HEK293T (cell line): ENCODE measurements around the gene RPE65.

Source experiments
- ARNT ChIP-seq: fragments of 450-650 bp; IDR thresholded peaks from 2 replicates; pipeline ENCODE4 v1.6.1; 2017; ENCODE audit warnings: mild to moderate bottlenecking
- BHLHE40 ChIP-seq: fragments of 450-650 bp; IDR thresholded peaks from 2 replicates; pipeline ENCODE4 v1.6.1; 2016; ENCODE audit warnings: mild to moderate bottlenecking, moderate library complexity, borderline replicate concordance
- ELF4 ChIP-seq: fragments of 450-650 bp; IDR thresholded peaks from 2 replicates; pipeline ENCODE4 v1.6.1; 2017; ENCODE audit warnings: antibody characterized with exemption
- FOXA1 ChIP-seq: fragments of 450-650 bp; IDR thresholded peaks from 2 replicates; pipeline ENCODE4 v1.6.1; 2016; ENCODE audit warnings: mild to moderate bottlenecking
- L3MBTL2 ChIP-seq: fragments of 450-650 bp; conservative IDR thresholded peaks from 2 replicates; pipeline ENCODE4 v1.6.1; 2016; ENCODE audit warnings: mild to moderate bottlenecking
- LEF1 ChIP-seq: fragments of 450-650 bp; IDR thresholded peaks from 2 replicates; pipeline ENCODE4 v1.6.1; 2017; ENCODE audit warnings: mild to moderate bottlenecking, borderline replicate concordance
- SP1 ChIP-seq: fragments of 450-650 bp; IDR thresholded peaks from 2 replicates; pipeline ENCODE4 v1.6.1; 2017
- TARDBP ChIP-seq: fragments of 450-650 bp; IDR thresholded peaks from 2 replicates; pipeline ENCODE4 v1.6.1; 2016
- ZNF384 ChIP-seq: fragments of 450-650 bp; IDR thresholded peaks from 2 replicates; pipeline ENCODE4 v1.6.1; 2016

- TF ChIP-seq BHLHE40 = no peak
- TF ChIP-seq SP1 = no peak
- TF ChIP-seq L3MBTL2 = no peak
- no peak for TF ChIP-seq LEF1
- TF ChIP-seq TARDBP = no peak
- no peak for TF ChIP-seq ZNF384
- no peak for TF ChIP-seq FOXA1
- TF ChIP-seq ARNT = no peak
- no peak for TF ChIP-seq ELF4
These were observed 20.7 kb upstream of the RPE65 start for GRCh38 chr1:68470388-68470970.
